Naive B cell (primary cell): ENCODE results near the gene NEK9. TPM values are rescaled to one million over a fixed set of nuclear protein-coding genes. Genes with fewer than 3 reads are reported as not detected.

Source experiments
- ATAC-seq, 2 donors: fragments of 150-1000 bp; cut with Tn5 transposase; 2 replicates each; pipeline ENCODE4 v1.10.0; 2021; ENCODE audit warnings: low read depth in 2 of 2, mild to moderate bottlenecking in 2 of 2, moderate library complexity in 2 of 2
- DNase-seq: peaks from one replicate; pipeline ENCODE4 v3.0.0; 2022
- H3K27ac Mint-ChIP-seq, 6 donors: one replicate each; pipeline ENCODE4 v1.8.0; 2020 to 2022; ENCODE audit warnings: mild to moderate bottlenecking in 6 of 6, mixed read lengths in 6 of 6, moderate library complexity in 5 of 6, inconsistent platforms in 2 of 6
- H3K27me3 Mint-ChIP-seq, 3 donors: one replicate each; pipeline ENCODE4 v1.8.0; 2021 to 2022; ENCODE audit warnings: mixed read lengths in 3 of 3, mild to moderate bottlenecking in 1 of 3
- H3K36me3 Mint-ChIP-seq, 2 donors: one replicate each; pipeline ENCODE4 v1.8.0; 2020 to 2022; ENCODE audit warnings: mixed read lengths in 2 of 2, inconsistent platforms in 1 of 2, mild to moderate bottlenecking in 1 of 2
- H3K4me1 Mint-ChIP-seq, 3 donors: one replicate each; pipeline ENCODE4 v1.8.0; 2020 to 2022; ENCODE audit warnings: mixed read lengths in 3 of 3, inconsistent platforms in 1 of 3, mild to moderate bottlenecking in 1 of 3, moderate library complexity in 1 of 3
- H3K4me3 Mint-ChIP-seq, 8 donors: one replicate each; pipeline ENCODE4 v1.8.0; 2020 to 2022; ENCODE audit warnings: mild to moderate bottlenecking in 8 of 8, mixed read lengths in 8 of 8, moderate library complexity in 8 of 8, inconsistent platforms in 2 of 8
- H3K9me3 Mint-ChIP-seq, 7 donors: one replicate each; pipeline ENCODE4 v1.8.0; 2020 to 2022; ENCODE audit warnings: mixed read lengths in 7 of 7, mild to moderate bottlenecking in 5 of 7, inconsistent platforms in 2 of 7, moderate library complexity in 1 of 7
- polyA plus RNA-seq, 6 donors: library from polyadenylated mRNA; unstranded; fragments of 300-500 nt; fragmentation: Illumina TruSeq; gene quantifications; one replicate each; pipeline ENCODE4 v1.2.3, GENCODE V29; 2021; ENCODE audit warnings: low read depth in 6 of 6

NEK9 gene
- polyA plus RNA-seq, 6 donors from 2014 or later: 9.4 to 22.7 (median 16.1) TPM

DNA sequence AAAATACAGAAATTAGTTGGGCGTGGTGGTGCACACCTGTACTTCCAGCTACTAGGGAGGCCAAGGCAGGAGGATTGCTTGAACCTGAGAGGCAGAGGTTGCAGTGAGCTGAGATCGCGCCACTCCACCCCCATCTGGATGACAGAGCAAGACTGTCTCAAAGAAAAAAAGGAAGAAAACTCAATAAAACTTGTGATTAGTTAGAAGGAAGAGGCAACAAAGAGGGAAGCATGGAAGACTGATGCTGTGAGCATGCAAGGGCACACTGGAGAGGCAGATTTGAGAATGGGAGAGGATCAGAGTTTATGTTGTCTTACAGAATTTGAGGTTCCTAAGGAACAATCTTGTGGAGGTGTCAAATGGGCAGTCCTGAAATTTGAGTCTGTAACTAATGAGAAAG lies 60.2 kb downstream of the NEK9 start:
- Mint-ChIP-seq H3K4me3 (no peak overlapping the region), H3K27me3 (no peaks in the 10 kb centered on the region), H3K4me1 (peaks cover 12 to 25% (median 23%) of the 10 kb centered on the region in 3 donors), H3K27ac (no peak overlapping the region), H3K36me3 (no peaks in the 10 kb centered on the region), H3K9me3 (no peaks in the 10 kb centered on the region)
- ATAC-seq (no peak), DNase-seq (no peak)

DNA sequence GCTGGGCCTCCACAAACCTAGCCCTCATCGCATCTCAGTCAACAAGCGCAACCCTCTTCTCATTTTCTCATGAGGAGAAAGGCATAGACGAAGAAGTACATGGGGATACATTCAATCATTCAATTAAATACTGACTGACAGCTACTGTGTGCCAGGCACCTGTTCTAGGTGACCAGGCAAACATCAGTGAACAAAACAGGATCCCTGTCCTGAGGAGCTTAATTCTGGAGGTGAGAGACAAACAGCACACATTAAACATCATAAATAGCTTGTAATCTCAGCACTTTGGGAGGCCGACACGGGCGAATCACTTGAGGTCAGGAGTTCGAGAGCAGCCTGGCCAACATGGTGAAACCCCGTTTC lies 62.7 kb downstream of the NEK9 start:
- peak; percentile 22 to 29 for ATAC-seq
- Mint-ChIP-seq H3K4me3 (peak overlapping the region; percentile 99 to 100 (median 100)), H3K27me3 (no peaks in the 10 kb centered on the region), H3K36me3 (no peaks in the 10 kb centered on the region), H3K9me3 (peaks cover 0 to 2% (median 0%) of the 10 kb centered on the region in 7 donors), H3K27ac (peak overlapping the region; percentile 18 to 97 (median 94)), H3K4me1 (peaks cover 12 to 23% (median 18%) of the 10 kb centered on the region in 3 donors)
- no peak for DNase-seq

DNA sequence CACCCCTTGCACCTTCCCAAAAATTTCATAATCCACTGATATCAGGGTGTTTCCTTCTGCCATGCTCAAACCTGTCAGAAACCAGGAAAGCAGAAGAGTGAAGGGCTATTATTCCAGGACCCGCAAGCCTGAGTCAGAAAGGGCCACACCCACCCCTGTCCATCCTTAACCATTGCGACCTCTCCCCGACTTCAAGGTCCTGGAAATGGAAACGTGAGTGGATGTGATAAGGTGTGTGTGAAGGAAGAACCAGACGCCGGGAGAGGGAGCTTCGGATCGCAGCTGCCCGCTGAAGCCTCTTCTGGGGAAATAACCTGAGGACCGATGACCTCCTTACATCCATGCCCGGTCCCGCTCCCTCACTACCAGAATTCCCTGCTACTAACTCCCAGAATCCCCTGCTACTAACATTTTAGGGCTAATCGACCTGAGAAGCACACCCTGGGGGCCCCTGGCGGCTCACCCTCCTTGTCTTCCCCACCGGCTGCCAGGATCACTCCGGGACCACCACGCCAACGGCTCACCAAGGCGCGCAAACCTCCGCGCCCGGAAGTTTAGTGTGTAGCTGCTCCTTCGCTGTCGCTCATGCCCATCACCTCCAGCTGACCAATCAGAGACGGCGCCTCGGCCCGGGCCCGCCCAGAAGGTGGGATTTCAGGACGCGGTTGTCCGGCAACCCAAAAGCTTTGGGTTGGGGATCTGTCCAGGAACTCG lies 63.2 kb downstream of the NEK9 start, which contains the start of gene ACYP1:
TSS of gene ACYP1 (minus strand) at position 534 of the 714 bp plus-strand sequence. CDS start at position 63, 471 bp downstream.
- H3K4me1 Mint-ChIP-seq: peaks cover 12 to 23% (median 18%) of the 10 kb centered on the region in 3 donors
- H3K9me3 Mint-ChIP-seq: peaks cover 0 to 2% (median 0%) of the 10 kb centered on the region in 7 donors
- DNase-seq: peak; percentile 89
- H3K27me3 Mint-ChIP-seq: no peaks in the 10 kb centered on the region
- peak within 1 kb of the TSS; percentile 70 to 97 (median 94) for H3K27ac Mint-ChIP-seq
- no peaks in the 10 kb centered on the region for H3K36me3 Mint-ChIP-seq
- peak; percentile 100 for ATAC-seq
- peak within 1 kb of the TSS; percentile 99 to 100 (median 100) for H3K4me3 Mint-ChIP-seq

DNA sequence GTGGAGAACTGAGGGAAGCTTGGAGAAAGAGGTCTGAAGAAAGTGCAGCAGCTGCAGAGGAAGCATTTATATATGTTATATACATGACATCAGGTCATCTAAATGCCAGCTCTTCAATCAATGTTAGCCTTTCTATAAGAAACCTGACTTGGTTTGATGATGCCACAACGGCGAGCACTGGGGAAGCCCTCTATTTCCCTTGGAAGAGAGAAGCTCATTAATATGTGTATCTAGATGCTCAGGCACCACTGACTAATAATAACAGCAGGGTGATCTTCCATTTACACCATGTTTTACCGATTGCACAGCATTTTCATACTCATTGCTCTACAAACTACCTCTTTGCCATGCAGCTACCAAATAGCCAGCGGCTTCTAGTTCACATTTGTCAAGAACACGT lies 63.8 kb downstream of the NEK9 start:
- H3K36me3 Mint-ChIP-seq: no peaks in the 10 kb centered on the region
- no peak for ATAC-seq
- H3K27ac Mint-ChIP-seq: peak overlapping the region in 4 of 6 donors; percentile 70 to 97 (median 94)
- H3K4me1 Mint-ChIP-seq: peaks cover 12 to 23% (median 18%) of the 10 kb centered on the region in 3 donors
- peaks cover 0 to 2% (median 0%) of the 10 kb centered on the region in 7 donors for H3K9me3 Mint-ChIP-seq
- H3K27me3 Mint-ChIP-seq: no peaks in the 10 kb centered on the region
- DNase-seq: no peak
- peak overlapping the region; percentile 99 to 100 (median 100) for H3K4me3 Mint-ChIP-seq

DNA sequence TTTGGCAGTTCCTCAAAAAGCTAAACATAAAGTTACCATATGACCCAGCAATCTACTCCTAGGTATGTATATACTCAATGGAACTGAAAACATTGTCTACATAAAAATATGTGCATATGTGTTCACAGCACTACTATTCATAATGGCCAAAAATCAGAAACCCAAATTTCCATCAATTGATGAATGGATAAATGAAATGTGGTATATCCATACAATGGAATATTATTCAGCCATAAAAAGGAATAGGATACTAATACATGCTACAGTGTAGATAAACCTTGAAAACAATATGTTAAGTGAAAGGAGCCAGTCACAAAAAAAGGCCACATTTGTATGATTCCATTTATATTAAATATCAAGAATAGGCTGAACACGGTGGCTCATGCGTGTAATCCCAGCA lies 66.4 kb downstream of the NEK9 start:
- Mint-ChIP-seq H3K27ac (no peak overlapping the region), H3K9me3 (peaks cover 0 to 2% (median 0%) of the 10 kb centered on the region in 7 donors), H3K4me1 (peaks cover 12 to 23% (median 18%) of the 10 kb centered on the region in 3 donors), H3K4me3 (peak overlapping the region in 1 of 8 donors; percentile 18), H3K36me3 (no peaks in the 10 kb centered on the region), H3K27me3 (no peaks in the 10 kb centered on the region)
- ATAC-seq (no peak), DNase-seq (no peak)

DNA sequence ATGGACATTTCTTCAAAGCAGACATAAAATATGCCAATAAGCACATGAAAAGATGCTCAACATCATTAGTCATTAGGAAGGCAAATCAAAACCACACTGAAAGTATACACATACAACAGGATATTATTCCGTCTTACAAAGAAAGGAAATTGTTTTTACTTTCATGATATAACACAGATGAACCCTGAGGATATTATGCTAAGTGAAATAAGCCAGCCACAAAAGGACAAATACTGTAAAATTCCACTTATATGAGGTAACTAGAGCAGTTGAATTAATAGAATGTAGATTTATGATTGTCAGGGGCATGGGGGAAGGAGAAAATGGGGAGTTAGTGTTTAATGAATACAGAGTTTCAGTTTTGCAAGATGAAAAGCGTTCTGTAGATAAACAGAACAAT lies 67.2 kb downstream of the NEK9 start:
- DNase-seq (no peak), ATAC-seq (no peak)
- Mint-ChIP-seq H3K4me3 (peak overlapping the region in 1 of 8 donors; percentile 54), H3K27me3 (no peaks in the 10 kb centered on the region), H3K36me3 (no peaks in the 10 kb centered on the region), H3K9me3 (peaks cover 0 to 2% (median 0%) of the 10 kb centered on the region in 7 donors), H3K27ac (no peak overlapping the region), H3K4me1 (peaks cover 12 to 20% (median 18%) of the 10 kb centered on the region in 3 donors)

DNA sequence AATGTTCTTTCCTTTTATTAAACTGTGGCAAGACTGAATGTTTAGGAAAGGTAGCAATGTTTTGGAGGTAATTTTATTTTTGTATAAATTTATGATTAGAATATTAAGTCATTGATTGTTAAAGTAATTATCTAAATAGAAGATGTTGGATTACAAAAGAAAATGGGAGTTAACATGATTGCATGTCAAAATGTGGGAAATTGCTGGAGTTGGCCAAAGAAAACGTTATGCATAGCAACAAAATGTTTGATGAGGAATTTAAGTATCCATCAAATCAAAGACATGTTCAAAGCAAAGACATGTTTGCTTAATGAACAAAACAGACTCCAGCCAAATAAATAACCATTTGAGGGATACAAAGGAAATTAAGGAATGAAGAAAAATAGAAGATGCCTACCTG lies 72.4 kb downstream of the NEK9 start:
- Mint-ChIP-seq H3K4me3 (peak overlapping the region in 1 of 8 donors; percentile 97), H3K36me3 (no peaks in the 10 kb centered on the region), H3K9me3 (no peaks in the 10 kb centered on the region), H3K27me3 (no peaks in the 10 kb centered on the region), H3K27ac (no peak overlapping the region), H3K4me1 (peaks cover 12 to 13% (median 13%) of the 10 kb centered on the region in 3 donors)
- ATAC-seq: no peak
- DNase-seq: no peak

DNA sequence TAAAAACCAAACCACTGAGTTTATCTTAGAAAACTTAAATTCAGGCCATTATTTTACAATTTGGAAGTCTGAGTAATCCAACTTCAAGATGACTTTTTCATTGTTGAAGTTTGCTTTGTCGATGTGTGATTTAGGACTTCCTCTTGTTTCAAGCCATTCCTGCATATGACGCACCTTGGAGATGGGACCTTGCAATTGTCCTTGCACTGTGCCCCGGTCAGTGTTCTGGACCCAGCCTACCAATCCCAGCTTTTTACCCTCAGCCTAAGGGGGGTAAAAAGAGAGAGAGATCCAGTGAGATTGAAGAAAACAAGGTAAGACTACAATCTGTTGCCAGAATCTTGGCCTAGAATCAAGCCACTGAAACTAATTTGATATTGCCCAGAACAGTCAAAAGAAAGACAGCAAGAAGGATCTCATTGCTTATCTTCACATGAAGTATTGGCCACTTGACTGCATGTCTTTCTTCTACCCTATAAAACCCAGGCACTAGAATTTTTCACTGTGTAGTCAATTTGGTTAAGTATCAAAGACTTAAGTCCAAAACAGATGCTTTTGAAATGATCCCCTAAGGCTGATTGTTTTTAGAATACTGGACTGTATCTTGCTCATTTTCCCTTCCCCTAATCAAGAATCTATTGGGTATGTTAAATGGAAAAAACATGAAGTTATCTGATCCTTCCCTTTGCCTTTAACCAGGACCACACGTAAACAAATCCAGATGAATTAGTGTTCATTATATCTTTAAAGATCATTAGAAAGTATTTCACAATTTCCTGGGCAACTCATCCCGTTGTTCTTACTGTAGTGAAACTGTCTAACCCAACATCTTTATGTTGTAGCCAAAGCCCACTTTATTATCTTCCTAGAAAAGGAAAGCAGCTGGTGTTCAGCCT lies 73.2 kb downstream of the NEK9 start:
- Mint-ChIP-seq H3K36me3 (no peaks in the 10 kb centered on the region), H3K27me3 (no peaks in the 10 kb centered on the region), H3K27ac (peak overlapping the region in 1 of 6 donors; percentile 12), H3K4me3 (peak overlapping the region in 3 of 8 donors; percentile 31 to 97 (median 60)), H3K9me3 (no peaks in the 10 kb centered on the region), H3K4me1 (peaks cover 13 to 15% (median 13%) of the 10 kb centered on the region in 3 donors)
- DNase-seq (no peak), ATAC-seq (no peak)

DNA sequence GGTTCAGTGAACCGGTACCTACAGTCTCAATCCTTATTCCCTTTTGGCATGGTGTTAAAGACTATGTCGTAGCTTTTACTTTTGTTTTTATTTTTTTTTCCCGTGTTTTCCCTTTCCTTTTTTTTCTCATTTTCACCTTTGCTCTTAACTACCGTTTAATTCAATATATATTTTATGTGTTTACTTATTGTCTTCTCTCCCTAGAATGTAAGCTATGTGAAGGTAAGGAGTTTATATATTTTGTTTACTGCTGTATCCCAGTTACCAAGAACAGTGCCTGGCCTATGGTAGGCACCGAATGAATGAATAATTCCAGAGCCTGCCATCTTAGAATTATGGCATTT lies 75.3 kb downstream of the NEK9 start:
- Mint-ChIP-seq H3K27me3 (no peaks in the 10 kb centered on the region), H3K4me3 (peak overlapping the region; percentile 88 to 97 (median 94)), H3K4me1 (peaks cover 13 to 18% (median 13%) of the 10 kb centered on the region in 3 donors), H3K9me3 (no peaks in the 10 kb centered on the region), H3K27ac (peak overlapping the region; percentile 79 to 95 (median 91)), H3K36me3 (no peaks in the 10 kb centered on the region)
- no peak for ATAC-seq
- no peak for DNase-seq

DNA sequence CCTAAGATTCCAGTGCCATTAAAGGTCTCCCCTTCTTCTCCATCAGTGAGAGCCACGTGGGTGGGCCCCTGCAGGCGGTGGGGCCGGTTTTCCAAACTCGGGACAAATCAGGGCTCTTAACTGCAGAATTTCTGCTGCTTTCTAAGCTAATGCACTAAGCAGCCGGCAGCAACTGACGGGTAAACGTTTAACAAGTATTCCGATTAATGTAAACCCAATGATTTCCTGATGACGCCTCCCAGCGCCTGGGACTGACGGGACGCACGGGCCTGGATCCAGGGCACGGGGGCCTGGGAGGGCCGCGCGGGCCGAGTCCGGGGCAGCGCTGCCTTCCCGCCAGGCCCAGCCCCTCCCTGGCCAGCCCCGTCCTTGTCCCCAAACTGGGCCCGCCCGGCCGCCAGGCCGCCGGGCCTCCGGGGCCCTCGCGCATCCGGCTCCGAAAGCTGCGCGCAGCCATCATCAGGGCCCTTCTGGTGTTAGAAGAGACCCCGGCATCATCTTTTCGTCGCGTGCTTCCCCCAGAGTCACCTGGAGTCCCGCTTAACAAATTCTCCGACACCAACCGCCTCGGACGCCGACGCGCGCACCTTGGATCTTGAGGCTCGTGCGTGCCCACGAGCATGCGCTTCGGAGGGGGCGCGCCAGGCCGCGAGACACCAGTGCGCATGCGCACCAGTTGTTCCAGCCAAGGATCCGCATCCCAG lies 75.8 kb downstream of the NEK9 start, which contains the start of gene MLH3:
TSS of gene MLH3 (minus strand) at position 616 of the 704 bp plus-strand sequence. CDS start 1,812 bp downstream, outside the sequence.
- Mint-ChIP-seq H3K9me3 (no peaks in the 10 kb centered on the region), H3K27me3 (no peaks in the 10 kb centered on the region), H3K27ac (peak within 1 kb of the TSS; percentile 79 to 95 (median 91)), H3K4me3 (peak within 1 kb of the TSS; percentile 88 to 97 (median 94)), H3K36me3 (no peaks in the 10 kb centered on the region), H3K4me1 (peaks cover 13 to 18% (median 13%) of the 10 kb centered on the region in 3 donors)
- DNase-seq (peak; percentile 71), ATAC-seq (peak; percentile 90 to 91)

DNA sequence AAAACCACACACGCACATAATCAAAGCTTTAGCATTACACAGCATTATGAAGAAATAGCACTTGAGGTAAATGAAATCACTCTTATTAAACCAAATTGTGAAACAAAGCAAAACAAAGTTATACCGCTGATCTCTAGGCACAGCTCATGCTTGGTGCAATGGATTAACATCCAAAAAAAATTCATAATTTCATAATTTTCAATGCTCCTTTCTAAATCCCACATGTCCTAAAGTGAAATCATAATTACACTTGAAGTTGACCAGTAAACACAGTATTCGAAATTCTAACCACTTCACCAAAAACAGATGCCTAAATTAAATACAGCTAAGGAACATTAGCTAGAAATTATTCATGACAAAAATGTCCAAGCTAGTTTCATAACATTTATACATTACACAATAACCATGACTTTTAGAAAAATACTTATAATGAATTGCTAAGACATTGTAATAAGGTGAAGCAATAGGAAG lies 77.1 kb downstream of the NEK9 start:
- Mint-ChIP-seq H3K4me3 (peak overlapping the region in 7 of 8 donors; percentile 81 to 97 (median 94)), H3K4me1 (peaks cover 22% of the 10 kb centered on the region in 3 donors), H3K27ac (peak overlapping the region in 2 of 6 donors; percentile 78 to 93), H3K27me3 (no peaks in the 10 kb centered on the region), H3K9me3 (no peaks in the 10 kb centered on the region), H3K36me3 (no peaks in the 10 kb centered on the region)
- ATAC-seq: no peak
- DNase-seq: no peak

DNA sequence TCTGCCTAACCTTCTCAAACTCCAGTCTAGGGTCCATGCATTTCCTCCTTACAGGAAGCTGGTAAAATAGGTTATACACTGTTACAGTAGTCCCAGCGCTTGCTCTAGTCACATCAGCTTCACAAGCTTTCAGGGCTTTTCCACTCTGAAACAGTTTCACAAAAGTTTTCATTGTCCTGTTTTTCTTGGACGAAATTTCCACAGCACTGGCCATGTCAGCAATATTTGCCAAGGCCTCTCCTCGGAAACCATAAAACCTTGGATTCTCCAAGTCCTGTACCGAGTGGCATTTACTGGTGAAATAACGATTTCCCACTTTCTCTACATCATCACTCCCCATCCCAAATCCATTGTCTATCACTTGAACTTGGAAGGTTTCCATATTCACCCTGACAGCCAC lies 77.7 kb downstream of the NEK9 start:
- peaks cover 22 to 23% (median 22%) of the 10 kb centered on the region in 3 donors for H3K4me1 Mint-ChIP-seq
- H3K27me3 Mint-ChIP-seq: no peaks in the 10 kb centered on the region
- H3K9me3 Mint-ChIP-seq: no peaks in the 10 kb centered on the region
- H3K4me3 Mint-ChIP-seq: no peak overlapping the region
- ATAC-seq (no peak), DNase-seq (no peak)
- H3K27ac Mint-ChIP-seq: no peak overlapping the region
- no peaks in the 10 kb centered on the region for H3K36me3 Mint-ChIP-seq

DNA sequence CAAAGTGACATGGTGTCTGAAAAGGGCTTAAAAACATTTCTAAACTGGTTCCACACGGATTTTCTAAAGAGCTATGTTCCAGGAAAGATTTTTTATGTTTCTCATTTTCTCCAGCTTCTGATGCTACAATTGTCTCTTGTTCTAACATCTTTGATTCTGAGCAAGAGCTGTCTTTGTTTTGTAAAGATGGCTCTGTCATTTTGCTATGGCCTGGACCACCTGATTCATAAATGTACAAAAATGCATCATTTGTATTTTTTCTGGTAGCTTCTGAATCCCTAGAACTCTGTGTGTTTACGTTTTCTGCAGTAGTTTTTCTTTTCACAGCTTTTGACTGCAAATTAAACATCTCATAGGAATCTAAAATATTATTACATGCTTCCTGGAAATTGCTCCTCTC lies 78.7 kb downstream of the NEK9 start:
- H3K36me3 Mint-ChIP-seq: no peaks in the 10 kb centered on the region
- peak overlapping the region in 1 of 8 donors; percentile 45 for H3K4me3 Mint-ChIP-seq
- no peak for DNase-seq
- no peaks in the 10 kb centered on the region for H3K9me3 Mint-ChIP-seq
- no peak overlapping the region for H3K27ac Mint-ChIP-seq
- H3K4me1 Mint-ChIP-seq: peaks cover 22 to 23% (median 22%) of the 10 kb centered on the region in 3 donors
- ATAC-seq: no peak
- H3K27me3 Mint-ChIP-seq: no peaks in the 10 kb centered on the region
